HEK293 (cell line): ENCODE data around the gene CCDC142.

Experiments used
- BCL11B ChIP-seq: fragments of 450-650 bp; formaldehyde crosslinking; IDR thresholded peaks from 2 replicates; pipeline ENCODE4 v1.5.1; 2016; ENCODE audit warnings: low read depth, missing biosample characterization, missing genetic modification characterization
- FEZF1 ChIP-seq: fragments of 450-650 bp; formaldehyde crosslinking; IDR thresholded peaks from 2 replicates; pipeline ENCODE4 v1.5.1; 2016; ENCODE audit warnings: missing biosample characterization, missing genetic modification characterization
- OSR2 ChIP-seq: fragments of 450-650 bp; formaldehyde crosslinking; IDR thresholded peaks from 2 replicates; pipeline ENCODE4 v1.5.1; 2016; ENCODE audit warnings: missing biosample characterization, missing genetic modification characterization
- SALL2 ChIP-seq: fragments of 450-650 bp; formaldehyde crosslinking; IDR thresholded peaks from 2 replicates; pipeline ENCODE4 v1.5.0; 2017; ENCODE audit warnings: missing biosample characterization, mild to moderate bottlenecking, missing genetic modification characterization, borderline replicate concordance
- ZBTB20 ChIP-seq: fragments of 450-650 bp; formaldehyde crosslinking; IDR thresholded peaks from 2 replicates; pipeline ENCODE4 v1.5.1; 2016; ENCODE audit warnings: missing biosample characterization, missing genetic modification characterization
- ZBTB26 ChIP-seq: fragments of 450-650 bp; formaldehyde crosslinking; optimal IDR thresholded peaks from 2 replicates; pipeline ENCODE3; 2016; ENCODE audit warnings: missing biosample characterization, mild to moderate bottlenecking, missing genetic modification characterization
- ZBTB44 ChIP-seq: fragments of 450-650 bp; IDR thresholded peaks from 2 replicates; pipeline ENCODE4 v1.5.1; 2018; ENCODE audit warnings: missing biosample characterization, mild to moderate bottlenecking, missing genetic modification characterization
- ZNF146 ChIP-seq: fragments of 450-650 bp; formaldehyde crosslinking; IDR thresholded peaks from 2 replicates; pipeline ENCODE4 v1.5.1; 2016; ENCODE audit warnings: missing biosample characterization, missing genetic modification characterization
- ZNF398 ChIP-seq: fragments of 450-650 bp; formaldehyde crosslinking; IDR thresholded peaks from 2 replicates; pipeline ENCODE4 v1.5.1; 2017; ENCODE audit warnings: missing biosample characterization, missing genetic modification characterization
- ZNF521 ChIP-seq: fragments of 450-650 bp; formaldehyde crosslinking; IDR thresholded peaks from 2 replicates; pipeline ENCODE4 v1.5.1; 2017; ENCODE audit warnings: missing biosample characterization, mild to moderate bottlenecking, missing genetic modification characterization
- ZNF529 ChIP-seq: fragments of 450-650 bp; formaldehyde crosslinking; IDR thresholded peaks from 2 replicates; pipeline ENCODE4 v1.5.1; 2017; ENCODE audit warnings: missing genetic modification characterization, missing biosample characterization; ENCODE audit not compliant: insufficient replicate concordance
- ZNF544 ChIP-seq: fragments of 450-650 bp; formaldehyde crosslinking; IDR thresholded peaks from 2 replicates; pipeline ENCODE4 v1.5.0; 2017; ENCODE audit warnings: missing biosample characterization, missing genetic modification characterization
- ZNF549 ChIP-seq: fragments of 450-650 bp; IDR thresholded peaks from 2 replicates; pipeline ENCODE4 v1.5.1; 2018; ENCODE audit warnings: missing biosample characterization, missing genetic modification characterization, mild to moderate bottlenecking, inconsistent platforms, moderate library complexity
- ZNF626 ChIP-seq: fragments of 450-650 bp; sonication (Bioruptor Pico); formaldehyde crosslinking; IDR thresholded peaks from 2 replicates; pipeline ENCODE4 v1.5.1; 2018; ENCODE audit warnings: missing biosample characterization, missing genetic modification characterization, inconsistent platforms
- ZNF677 ChIP-seq: fragments of 450-650 bp; IDR thresholded peaks from 2 replicates; pipeline ENCODE4 v1.5.0; 2018; ENCODE audit warnings: missing biosample characterization, mild to moderate bottlenecking, missing genetic modification characterization, moderate library complexity
- TF ChIP-seq, protein P1 (sequence below): fragments of 450-650 bp; formaldehyde crosslinking; IDR thresholded peaks from 2 replicates; pipeline ENCODE4 v1.5.1; 2016; ENCODE audit warnings: missing biosample characterization, missing genetic modification characterization
- TF ChIP-seq, protein P2 (sequence below): fragments of 450-650 bp; formaldehyde crosslinking; IDR thresholded peaks from 2 replicates; pipeline ENCODE4 v1.5.1; 2016; ENCODE audit warnings: missing biosample characterization, missing genetic modification characterization
- TF ChIP-seq, protein P3 (sequence below): fragments of 450-650 bp; formaldehyde crosslinking; IDR thresholded peaks from 2 replicates; pipeline ENCODE4 v1.5.1; 2016; ENCODE audit warnings: missing biosample characterization, missing genetic modification characterization
- TF ChIP-seq, protein P4 (sequence below): fragments of 450-650 bp; formaldehyde crosslinking; IDR thresholded peaks from 2 replicates; pipeline ENCODE4 v1.5.1; 2016; ENCODE audit warnings: missing biosample characterization, missing genetic modification characterization, borderline replicate concordance

The CCDC142 gene

DNA sequence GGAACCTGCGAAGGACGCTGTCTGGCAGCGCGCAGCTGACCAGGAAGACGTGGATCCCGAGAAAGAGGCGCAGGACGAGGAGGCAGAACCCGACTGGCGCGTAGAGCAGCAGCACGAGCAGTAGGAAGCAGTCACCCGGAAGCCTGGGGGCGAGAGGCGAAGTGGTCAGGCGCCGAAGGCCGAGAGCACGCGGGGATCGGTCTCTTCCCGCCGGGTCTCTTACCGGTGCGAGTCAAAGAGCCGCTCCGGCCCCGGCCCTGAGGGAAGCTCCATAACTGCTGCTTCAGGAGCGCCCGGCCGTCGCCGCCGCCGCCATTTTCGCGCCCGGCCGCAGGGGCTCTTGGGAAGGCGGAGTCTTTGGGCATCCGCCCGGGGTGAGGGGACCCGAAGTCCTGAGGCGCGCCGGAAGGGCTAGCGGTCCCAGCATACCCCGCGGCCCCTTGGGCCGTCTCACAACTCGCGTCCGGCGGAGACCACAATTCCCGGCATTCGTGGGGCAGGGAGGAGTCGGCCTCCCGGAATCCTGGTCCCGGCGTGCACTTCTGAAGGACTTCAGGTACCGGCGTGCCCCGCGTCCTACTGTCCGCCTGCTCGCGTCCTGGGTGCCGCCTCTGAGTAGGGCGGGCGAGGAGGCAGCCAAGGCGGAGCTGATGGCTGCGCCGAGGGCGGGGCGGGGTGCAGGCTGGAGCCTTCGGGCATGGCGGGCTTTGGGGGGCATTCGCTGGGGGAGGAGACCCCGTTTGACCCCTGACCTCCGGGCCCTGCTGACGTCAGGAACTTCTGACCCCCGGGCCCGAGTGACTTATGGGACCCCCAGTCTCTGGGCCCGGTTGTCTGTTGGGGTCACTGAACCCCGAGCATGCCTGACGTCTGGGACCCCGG, 46.8 kb upstream of the CCDC142 start, which contains the start of the genes AUP1 and HTRA2 (continued):
- TF ChIP-seq ZNF398 (tag by site-specific recombination) = no peak
- no peak for TF ChIP-seq ZNF529 (tag by site-specific recombination)
- no peak for TF ChIP-seq ZNF677 (tag by site-specific recombination)
- TF ChIP-seq, protein P1, sequence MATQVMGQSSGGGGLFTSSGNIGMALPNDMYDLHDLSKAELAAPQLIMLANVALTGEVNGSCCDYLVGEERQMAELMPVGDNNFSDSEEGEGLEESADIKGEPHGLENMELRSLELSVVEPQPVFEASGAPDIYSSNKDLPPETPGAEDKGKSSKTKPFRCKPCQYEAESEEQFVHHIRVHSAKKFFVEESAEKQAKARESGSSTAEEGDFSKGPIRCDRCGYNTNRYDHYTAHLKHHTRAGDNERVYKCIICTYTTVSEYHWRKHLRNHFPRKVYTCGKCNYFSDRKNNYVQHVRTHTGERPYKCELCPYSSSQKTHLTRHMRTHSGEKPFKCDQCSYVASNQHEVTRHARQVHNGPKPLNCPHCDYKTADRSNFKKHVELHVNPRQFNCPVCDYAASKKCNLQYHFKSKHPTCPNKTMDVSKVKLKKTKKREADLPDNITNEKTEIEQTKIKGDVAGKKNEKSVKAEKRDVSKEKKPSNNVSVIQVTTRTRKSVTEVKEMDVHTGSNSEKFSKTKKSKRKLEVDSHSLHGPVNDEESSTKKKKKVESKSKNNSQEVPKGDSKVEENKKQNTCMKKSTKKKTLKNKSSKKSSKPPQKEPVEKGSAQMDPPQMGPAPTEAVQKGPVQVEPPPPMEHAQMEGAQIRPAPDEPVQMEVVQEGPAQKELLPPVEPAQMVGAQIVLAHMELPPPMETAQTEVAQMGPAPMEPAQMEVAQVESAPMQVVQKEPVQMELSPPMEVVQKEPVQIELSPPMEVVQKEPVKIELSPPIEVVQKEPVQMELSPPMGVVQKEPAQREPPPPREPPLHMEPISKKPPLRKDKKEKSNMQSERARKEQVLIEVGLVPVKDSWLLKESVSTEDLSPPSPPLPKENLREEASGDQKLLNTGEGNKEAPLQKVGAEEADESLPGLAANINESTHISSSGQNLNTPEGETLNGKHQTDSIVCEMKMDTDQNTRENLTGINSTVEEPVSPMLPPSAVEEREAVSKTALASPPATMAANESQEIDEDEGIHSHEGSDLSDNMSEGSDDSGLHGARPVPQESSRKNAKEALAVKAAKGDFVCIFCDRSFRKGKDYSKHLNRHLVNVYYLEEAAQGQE (tag by site-specific recombination) = no peak
- no peak for TF ChIP-seq ZBTB44 (tag by site-specific recombination)
- peak; percentile 83 for TF ChIP-seq ZBTB26 (tag by site-specific recombination)
- peak; percentile 84; the same call in 1 of the 2 replicates for TF ChIP-seq ZBTB20 (tag by site-specific recombination)
- TF ChIP-seq, protein P2, sequence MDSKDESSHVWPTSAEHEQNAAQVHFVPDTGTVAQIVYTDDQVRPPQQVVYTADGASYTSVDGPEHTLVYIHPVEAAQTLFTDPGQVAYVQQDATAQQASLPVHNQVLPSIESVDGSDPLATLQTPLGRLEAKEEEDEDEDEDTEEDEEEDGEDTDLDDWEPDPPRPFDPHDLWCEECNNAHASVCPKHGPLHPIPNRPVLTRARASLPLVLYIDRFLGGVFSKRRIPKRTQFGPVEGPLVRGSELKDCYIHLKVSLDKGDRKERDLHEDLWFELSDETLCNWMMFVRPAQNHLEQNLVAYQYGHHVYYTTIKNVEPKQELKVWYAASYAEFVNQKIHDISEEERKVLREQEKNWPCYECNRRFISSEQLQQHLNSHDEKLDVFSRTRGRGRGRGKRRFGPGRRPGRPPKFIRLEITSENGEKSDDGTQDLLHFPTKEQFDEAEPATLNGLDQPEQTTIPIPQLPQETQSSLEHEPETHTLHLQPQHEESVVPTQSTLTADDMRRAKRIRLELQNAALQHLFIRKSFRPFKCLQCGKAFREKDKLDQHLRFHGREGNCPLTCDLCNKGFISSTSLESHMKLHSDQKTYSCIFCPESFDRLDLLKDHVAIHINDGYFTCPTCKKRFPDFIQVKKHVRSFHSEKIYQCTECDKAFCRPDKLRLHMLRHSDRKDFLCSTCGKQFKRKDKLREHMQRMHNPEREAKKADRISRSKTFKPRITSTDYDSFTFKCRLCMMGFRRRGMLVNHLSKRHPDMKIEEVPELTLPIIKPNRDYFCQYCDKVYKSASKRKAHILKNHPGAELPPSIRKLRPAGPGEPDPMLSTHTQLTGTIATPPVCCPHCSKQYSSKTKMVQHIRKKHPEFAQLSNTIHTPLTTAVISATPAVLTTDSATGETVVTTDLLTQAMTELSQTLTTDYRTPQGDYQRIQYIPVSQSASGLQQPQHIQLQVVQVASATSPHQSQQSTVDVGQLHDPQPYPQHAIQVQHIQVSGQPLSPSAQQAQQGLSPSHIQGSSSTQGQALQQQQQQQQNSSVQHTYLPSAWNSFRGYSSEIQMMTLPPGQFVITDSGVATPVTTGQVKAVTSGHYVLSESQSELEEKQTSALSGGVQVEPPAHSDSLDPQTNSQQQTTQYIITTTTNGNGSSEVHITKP (tag by site-specific recombination) = peak; percentile 86
- TF ChIP-seq ZNF549 (tag by site-specific recombination) = no peak
- TF ChIP-seq OSR2 = no peak
- TF ChIP-seq ZNF626 (tag by site-specific recombination) = no peak
- TF ChIP-seq ZNF544 (tag by site-specific recombination) = no peak
- TF ChIP-seq BCL11B = peak; percentile 69; the same call in 1 of the 2 replicates
- no peak for TF ChIP-seq FEZF1
- TF ChIP-seq ZNF146 = no peak
- no peak for TF ChIP-seq SALL2
- TF ChIP-seq, protein P3, sequence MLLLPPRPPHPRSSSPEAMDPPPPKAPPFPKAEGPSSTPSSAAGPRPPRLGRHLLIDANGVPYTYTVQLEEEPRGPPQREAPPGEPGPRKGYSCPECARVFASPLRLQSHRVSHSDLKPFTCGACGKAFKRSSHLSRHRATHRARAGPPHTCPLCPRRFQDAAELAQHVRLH (tag by site-specific recombination) = no peak
- TF ChIP-seq ZNF521 = no peak
- TF ChIP-seq, protein P4, sequence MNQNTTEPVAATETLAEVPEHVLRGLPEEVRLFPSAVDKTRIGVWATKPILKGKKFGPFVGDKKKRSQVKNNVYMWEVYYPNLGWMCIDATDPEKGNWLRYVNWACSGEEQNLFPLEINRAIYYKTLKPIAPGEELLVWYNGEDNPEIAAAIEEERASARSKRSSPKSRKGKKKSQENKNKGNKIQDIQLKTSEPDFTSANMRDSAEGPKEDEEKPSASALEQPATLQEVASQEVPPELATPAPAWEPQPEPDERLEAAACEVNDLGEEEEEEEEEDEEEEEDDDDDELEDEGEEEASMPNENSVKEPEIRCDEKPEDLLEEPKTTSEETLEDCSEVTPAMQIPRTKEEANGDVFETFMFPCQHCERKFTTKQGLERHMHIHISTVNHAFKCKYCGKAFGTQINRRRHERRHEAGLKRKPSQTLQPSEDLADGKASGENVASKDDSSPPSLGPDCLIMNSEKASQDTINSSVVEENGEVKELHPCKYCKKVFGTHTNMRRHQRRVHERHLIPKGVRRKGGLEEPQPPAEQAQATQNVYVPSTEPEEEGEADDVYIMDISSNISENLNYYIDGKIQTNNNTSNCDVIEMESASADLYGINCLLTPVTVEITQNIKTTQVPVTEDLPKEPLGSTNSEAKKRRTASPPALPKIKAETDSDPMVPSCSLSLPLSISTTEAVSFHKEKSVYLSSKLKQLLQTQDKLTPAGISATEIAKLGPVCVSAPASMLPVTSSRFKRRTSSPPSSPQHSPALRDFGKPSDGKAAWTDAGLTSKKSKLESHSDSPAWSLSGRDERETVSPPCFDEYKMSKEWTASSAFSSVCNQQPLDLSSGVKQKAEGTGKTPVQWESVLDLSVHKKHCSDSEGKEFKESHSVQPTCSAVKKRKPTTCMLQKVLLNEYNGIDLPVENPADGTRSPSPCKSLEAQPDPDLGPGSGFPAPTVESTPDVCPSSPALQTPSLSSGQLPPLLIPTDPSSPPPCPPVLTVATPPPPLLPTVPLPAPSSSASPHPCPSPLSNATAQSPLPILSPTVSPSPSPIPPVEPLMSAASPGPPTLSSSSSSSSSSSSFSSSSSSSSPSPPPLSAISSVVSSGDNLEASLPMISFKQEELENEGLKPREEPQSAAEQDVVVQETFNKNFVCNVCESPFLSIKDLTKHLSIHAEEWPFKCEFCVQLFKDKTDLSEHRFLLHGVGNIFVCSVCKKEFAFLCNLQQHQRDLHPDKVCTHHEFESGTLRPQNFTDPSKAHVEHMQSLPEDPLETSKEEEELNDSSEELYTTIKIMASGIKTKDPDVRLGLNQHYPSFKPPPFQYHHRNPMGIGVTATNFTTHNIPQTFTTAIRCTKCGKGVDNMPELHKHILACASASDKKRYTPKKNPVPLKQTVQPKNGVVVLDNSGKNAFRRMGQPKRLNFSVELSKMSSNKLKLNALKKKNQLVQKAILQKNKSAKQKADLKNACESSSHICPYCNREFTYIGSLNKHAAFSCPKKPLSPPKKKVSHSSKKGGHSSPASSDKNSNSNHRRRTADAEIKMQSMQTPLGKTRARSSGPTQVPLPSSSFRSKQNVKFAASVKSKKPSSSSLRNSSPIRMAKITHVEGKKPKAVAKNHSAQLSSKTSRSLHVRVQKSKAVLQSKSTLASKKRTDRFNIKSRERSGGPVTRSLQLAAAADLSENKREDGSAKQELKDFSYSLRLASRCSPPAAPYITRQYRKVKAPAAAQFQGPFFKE (tag by site-specific recombination) = no peak
